Endothelial cell of umbilical vein (primary cell): ENCODE data around the gene CCDC187. TPM values are rescaled to one million over a fixed set of nuclear protein-coding genes. Genes with fewer than 3 reads are reported as not detected.

Experiments
- BruUV-seq: library from RNA; stranded (reverse); fragments of 400-500 nt; replicated peaks from 2 replicates; lab custom pipeline; 2021; lab: Mats Ljungman, UMichigan
- CTCF ChIA-PET: fragments of 300-600, 350-600 bp; sonication (Branson Sonifier 250); formaldehyde crosslinking; loops from one replicate; lab custom pipeline; 2021; ENCODE audit warnings: antibody characterized with exemption, inconsistent platforms; lab: Charles Lee
- POLR2A ChIA-PET: fragments of 300-600, 350-600 bp; sonication (Branson Sonifier 250); formaldehyde crosslinking; loops from one replicate; lab custom pipeline; 2021; ENCODE audit warnings: antibody characterized with exemption, inconsistent platforms; lab: Charles Lee
- DNase-seq: peaks from one replicate; pipeline ENCODE4 v3.0.0-alpha.2; 2011; ENCODE audit warnings: low read depth, low spot score
- FAIRE-seq: peaks from 2 replicates; lab custom pipeline; 2011; peaks lifted over from hg19 to GRCh38; lab: Jason Lieb, UNC
- H2AFZ ChIP-seq: 2 replicates; pipeline ENCODE4 v1.6.0; 2012; ENCODE audit warnings: low read depth, low read length, control low read depth, inconsistent platforms
- H3K27ac ChIP-seq: 2 replicates; pipeline ENCODE4 v1.5.1; 2011; ENCODE audit warnings: low read depth, mild to moderate bottlenecking, control low read depth, low read length, moderate library complexity; ENCODE audit not compliant: insufficient read depth
- H3K27me3 ChIP-seq, 2 experiments: 2 replicates each; pipeline versions ENCODE4 v1.6.0 to v1.6.1; 2011; ENCODE audit warnings: low read length in 2 of 2, mixed read lengths in 1 of 2; ENCODE audit not compliant: control insufficient read depth in 2 of 2, insufficient read depth in 2 of 2
- H3K36me3 ChIP-seq, 2 experiments: 2 replicates in 1 of 2; 3 replicates in 1 of 2; pipeline ENCODE4 v1.5.1; 2011; ENCODE audit warnings: low read length in 2 of 2, mild to moderate bottlenecking in 1 of 2, moderate library complexity in 1 of 2; ENCODE audit not compliant: control insufficient read depth in 2 of 2, insufficient read depth in 2 of 2; ENCODE audit errors: extremely low read depth in 1 of 2
- H3K4me1 ChIP-seq: 3 replicates; pipeline ENCODE4 v1.5.1; 2011; ENCODE audit warnings: mild to moderate bottlenecking, low read length; ENCODE audit not compliant: control insufficient read depth, insufficient read depth; ENCODE audit errors: extremely low read depth
- H3K4me2 ChIP-seq: 2 replicates; pipeline ENCODE4 v1.6.1; 2011; ENCODE audit warnings: low read length, control low read depth, mixed read lengths; ENCODE audit not compliant: insufficient read depth
- H3K4me3 ChIP-seq, 3 experiments: fragments of 200-600 bp in 1 of 3; sonication (generic), shearing (Covaris generic) in 1 of 3; replicated peaks in 1 of 3; 2 replicates each; pipeline ENCODE4 v1.5.1; 2011 to 2016; ENCODE audit warnings: control low read depth in 3 of 3, low read length in 3 of 3, mild to moderate bottlenecking in 2 of 3, inconsistent platforms in 1 of 3, low read depth in 1 of 3, moderate library complexity in 1 of 3; ENCODE audit not compliant: insufficient read depth in 1 of 3
- H3K79me2 ChIP-seq: 2 replicates; pipeline ENCODE4 v1.6.0; 2012; ENCODE audit warnings: low read length, inconsistent platforms; ENCODE audit not compliant: control insufficient read depth, insufficient read depth
- H3K9ac ChIP-seq: replicated peaks from 2 replicates; pipeline ENCODE3; 2011; ENCODE audit warnings: low read length, control low read depth; ENCODE audit not compliant: insufficient read depth; ENCODE audit errors: extremely low read depth
- H3K9me1 ChIP-seq: replicated peaks from 3 replicates; pipeline ENCODE4 v1.6.0; 2011; ENCODE audit warnings: mild to moderate bottlenecking, low read length; ENCODE audit not compliant: control insufficient read depth, insufficient read depth; ENCODE audit errors: extremely low read depth
- H3K9me3 ChIP-seq: replicated peaks from 2 replicates; pipeline ENCODE4 v1.5.1; 2012; ENCODE audit warnings: low read length, inconsistent platforms; ENCODE audit not compliant: control insufficient read depth, insufficient read depth
- H4K20me1 ChIP-seq: replicated peaks from 2 replicates; pipeline ENCODE3; 2011; ENCODE audit warnings: mild to moderate bottlenecking, low read length; ENCODE audit not compliant: control insufficient read depth, insufficient read depth; ENCODE audit errors: extremely low read depth
- CTCF ChIP-seq, 2 donors: IDR thresholded peaks; 1 replicate in 1 of 2; 2 replicates in 1 of 2; pipeline ENCODE4 v1.5.1; 2011; ENCODE audit warnings: low read length in 2 of 2, mild to moderate bottlenecking in 2 of 2, moderate library complexity in 2 of 2, control low read depth in 1 of 2, inconsistent platforms in 1 of 2, low read depth in 1 of 2; ENCODE audit not compliant: insufficient read depth in 1 of 2; ENCODE audit errors: extremely low read depth in 1 of 2
- EZH2 ChIP-seq: IDR thresholded peaks from 2 replicates; pipeline ENCODE4 v1.6.1; 2012; ENCODE audit warnings: borderline replicate concordance, low read depth, mild to moderate bottlenecking, moderate library complexity, low read length, inconsistent platforms; ENCODE audit not compliant: severe bottlenecking
- FOS ChIP-seq: IDR thresholded peaks from 2 replicates; pipeline ENCODE4 v1.6.1; 2011; ENCODE audit warnings: mild to moderate bottlenecking, low read length, moderate library complexity, borderline replicate concordance; ENCODE audit not compliant: insufficient read depth
- GATA2 ChIP-seq: IDR thresholded peaks from 2 replicates; pipeline ENCODE4 v1.7.0; 2011; ENCODE audit warnings: low read depth, mild to moderate bottlenecking, moderate library complexity, mixed read lengths, low read length; ENCODE audit not compliant: insufficient read length, insufficient read depth
- JUN ChIP-seq: IDR thresholded peaks from 2 replicates; pipeline ENCODE4 v1.6.1; 2011; ENCODE audit warnings: borderline replicate concordance, low read depth; ENCODE audit not compliant: insufficient read length, insufficient read depth
- MAX ChIP-seq: IDR thresholded peaks from 2 replicates; pipeline ENCODE4 v1.6.1; 2011; ENCODE audit not compliant: insufficient read depth, insufficient read length
- MYC ChIP-seq: IDR thresholded peaks from one replicate; pipeline ENCODE4 v1.6.1; 2011; ENCODE audit warnings: mild to moderate bottlenecking, low read depth, low read length
- POLR2A ChIP-seq: IDR thresholded peaks from 2 replicates; pipeline ENCODE4 v1.6.1; 2012; ENCODE audit warnings: low read depth, mild to moderate bottlenecking, control low read depth, low read length
- POLR2AphosphoS5 ChIP-seq: IDR thresholded peaks from 2 replicates; pipeline ENCODE4 v1.6.1; 2012; ENCODE audit warnings: low read depth, mild to moderate bottlenecking, control low read depth, low read length, moderate library complexity; ENCODE audit not compliant: insufficient read depth
- dilution Hi-C: fragments of 300-500 bp; cut with MboI; formaldehyde crosslinking; loops from one replicate; pipeline ENCODE4 v1.15.0; 2019; ENCODE audit warnings: low sequenced_read_pairs; ENCODE audit not compliant: extremely low pct_ligation_motif_present
- intact Hi-C: fragments of 100-400 bp; cut with micrococcal nuclease; formaldehyde crosslinking; loops from one replicate; pipeline ENCODE4 v1.10.0; 2022
- polyA plus RNA-seq, 4 experiments: library from polyadenylated mRNA; depleted of rRNA in 3 of 4; stranded (reverse) in 3 of 4; unstranded in 1 of 4; fragments of >200 nt; gene quantifications; 2 replicates each; pipeline versions ENCODE4 v1.2.1 to v1.2.3, GENCODE V29; 2011 to 2012; ENCODE audit warnings: missing spikeins in 1 of 4
- total RNA-seq: library from RNA; stranded (reverse); gene quantifications from 2 replicates; pipeline ENCODE4 v1.2.3, GENCODE V29; 2021

CCDC187 gene
- total and polyA plus RNA-seq, 2 donors (not counting 3 experiments of a cell fraction or from before 2014, with no cell fraction given): not detected

- no peak overlapping the region for H3K4me2 ChIP-seq
- dilution Hi-C loops (no loop called here), intact Hi-C loops (no loop called here)
- no peaks in the 10 kb centered on the region for H3K79me2 ChIP-seq
- no peak overlapping the region for H3K9ac ChIP-seq
- H3K4me3 ChIP-seq: no peak overlapping the region
- H2AFZ ChIP-seq: no peak overlapping the region
- no peaks in the 10 kb centered on the region for H3K4me1 ChIP-seq
- no peaks in the 10 kb centered on the region for H4K20me1 ChIP-seq
- CTCF ChIA-PET: interaction anchor here (0.8 to 2.7 kb wide), 4 partner anchors 9 to 78 kb away, joined by 3 to 11 read pairs (median 4); no protein-coding TSS in a partner anchor
- POLR2A ChIA-PET: no interaction called here
- FAIRE-seq: peak; percentile 18
- H3K27ac ChIP-seq: no peak overlapping the region
- no peak for TF ChIP-seq MYC
- TF ChIP-seq MAX: no peak
- TF ChIP-seq GATA2: no peak
- peaks cover 0 to 3% of the 10 kb centered on the region in 2 experiments for H3K36me3 ChIP-seq
- H3K9me1 ChIP-seq: no peaks in the 10 kb centered on the region
- H3K9me3 ChIP-seq: no peaks in the 10 kb centered on the region
- BruUV-seq: no TSS peak
- DNase-seq: no peak
- H3K27me3 ChIP-seq: no peaks in the 10 kb centered on the region
Measured at GRCh38 chr9:136220017-136220729, 83.7 kb downstream of the CCDC187 start.

- ChIA-PET CTCF (interaction anchor here (0.8 to 2.7 kb wide), 7 partner anchors 9 to 86 kb away, joined by 3 to 11 read pairs (median 5); no protein-coding TSS in a partner anchor), POLR2A (no interaction called here)
- Histone ChIP-seq H3K27ac (no peak overlapping the region), H3K4me2 (no peak overlapping the region), H3K9me3 (no peaks in the 10 kb centered on the region), H3K9ac (no peak overlapping the region), H3K4me1 (no peaks in the 10 kb centered on the region), H3K36me3 (peaks cover 0 to 3% of the 10 kb centered on the region in 2 experiments), H3K79me2 (no peaks in the 10 kb centered on the region), H3K9me1 (no peaks in the 10 kb centered on the region), H2AFZ (no peak overlapping the region), H3K4me3 (no peak overlapping the region), H4K20me1 (no peaks in the 10 kb centered on the region), H3K27me3 (no peaks in the 10 kb centered on the region)
- dilution Hi-C loops: no loop called here
- intact Hi-C loops: no loop called here
- FAIRE-seq (no peak), DNase-seq (no peak)
- TF ChIP-seq POLR2A (no peak), FOS (no peak), EZH2 (no peak), JUN (no peak), CTCF (IDR thresholded peaks at IDR 0.05; ENCODE audit: extremely low read depth in 1 of 2, insufficient read depth in 1 of 2, low read depth in 1 of 2, low read length in 2 of 2) (no peak), POLR2AphosphoS5 (no peak)
- BruUV-seq: no TSS peak
Measured at GRCh38 chr9:136219276-136219675, 84.6 kb downstream of the CCDC187 start.
